ENCODE data around the gene GPR135. TPM values are rescaled to one million over a fixed set of nuclear protein-coding genes. Genes with fewer than 3 reads are reported as not detected.

The GPR135 gene, protein sequence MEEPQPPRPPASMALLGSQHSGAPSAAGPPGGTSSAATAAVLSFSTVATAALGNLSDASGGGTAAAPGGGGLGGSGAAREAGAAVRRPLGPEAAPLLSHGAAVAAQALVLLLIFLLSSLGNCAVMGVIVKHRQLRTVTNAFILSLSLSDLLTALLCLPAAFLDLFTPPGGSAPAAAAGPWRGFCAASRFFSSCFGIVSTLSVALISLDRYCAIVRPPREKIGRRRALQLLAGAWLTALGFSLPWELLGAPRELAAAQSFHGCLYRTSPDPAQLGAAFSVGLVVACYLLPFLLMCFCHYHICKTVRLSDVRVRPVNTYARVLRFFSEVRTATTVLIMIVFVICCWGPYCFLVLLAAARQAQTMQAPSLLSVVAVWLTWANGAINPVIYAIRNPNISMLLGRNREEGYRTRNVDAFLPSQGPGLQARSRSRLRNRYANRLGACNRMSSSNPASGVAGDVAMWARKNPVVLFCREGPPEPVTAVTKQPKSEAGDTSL
- 7.5 TPM for total RNA-seq
- long read RNA-seq, full-length matches to known transcripts = 3 of 7 reads
- long read RNA-seq, partial matches to known transcripts = 1 of 7 reads
- long read RNA-seq, other reads (novel, unspliced or antisense) = 3 of 7 reads

GRCh38 chr14:59465316-59466135, at the start of gene GPR135:
GPR135 (minus strand) TSS chr14:59465380; CDS start chr14:59465226, 154 bp downstream.
- no peak for DNase-seq (ENCODE audit: low spot score)

DNA sequence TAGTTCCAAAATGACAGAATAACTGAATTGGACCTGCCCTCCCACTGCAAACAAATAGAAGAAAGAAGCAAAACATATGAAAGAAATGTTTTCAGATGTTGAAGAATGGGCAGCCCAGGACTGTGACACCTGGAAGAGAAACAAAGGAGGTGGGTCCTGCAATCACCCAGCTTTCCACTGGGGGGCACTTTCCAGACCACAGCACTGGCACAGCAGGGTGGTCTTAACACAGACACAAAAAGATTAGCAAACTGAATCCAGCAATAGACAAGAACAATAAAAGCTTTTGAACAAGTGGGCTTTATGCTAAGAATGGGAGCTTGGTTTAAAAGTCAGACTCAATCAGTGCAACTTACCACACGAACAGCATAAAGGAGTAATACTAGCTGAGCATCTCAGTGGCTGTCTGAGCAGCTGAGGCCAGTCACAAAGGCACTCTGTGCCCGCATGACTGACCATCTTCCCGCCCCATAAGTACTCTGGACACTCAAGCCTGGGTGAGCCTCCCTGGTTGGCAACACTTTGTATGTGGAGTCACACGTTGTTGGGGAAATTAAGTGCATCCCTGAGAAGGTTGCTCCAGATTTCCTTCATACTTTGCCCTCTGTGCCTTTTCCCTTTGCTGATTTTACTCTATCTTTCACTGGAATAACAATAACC, 46.9 kb upstream of the GPR135 start:
- DNase-seq (ENCODE audit: low spot score) = no peak

- no peak for DNase-seq (ENCODE audit: low spot score)
Observed at GRCh38 chr14:59510966-59511365, 45.8 kb upstream of the GPR135 start.

- no peak for DNase-seq (ENCODE audit: low spot score)
Observed at GRCh38 chr14:59510001-59510400, 44.8 kb upstream of the GPR135 start.

DNA sequence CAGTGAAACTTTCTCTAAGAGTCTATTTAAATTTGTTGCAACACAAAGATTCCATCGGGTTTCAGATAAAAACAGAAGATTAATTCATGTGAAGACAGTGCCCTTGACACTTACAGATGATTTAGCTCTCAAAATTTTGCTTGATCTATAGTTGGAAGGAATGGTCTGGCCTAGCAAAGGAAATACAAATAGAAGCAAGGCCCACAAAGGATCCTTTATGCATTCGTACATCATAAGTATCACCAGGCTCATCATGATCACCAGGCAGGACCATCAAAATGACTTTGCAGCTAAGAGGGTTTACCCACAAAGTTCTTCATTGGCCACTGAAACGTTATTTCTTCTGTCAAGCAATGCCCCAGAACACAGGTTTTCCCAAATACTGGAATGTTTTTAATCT, 43.9 kb upstream of the GPR135 start:
- no peak for DNase-seq (ENCODE audit: low spot score)

DNA sequence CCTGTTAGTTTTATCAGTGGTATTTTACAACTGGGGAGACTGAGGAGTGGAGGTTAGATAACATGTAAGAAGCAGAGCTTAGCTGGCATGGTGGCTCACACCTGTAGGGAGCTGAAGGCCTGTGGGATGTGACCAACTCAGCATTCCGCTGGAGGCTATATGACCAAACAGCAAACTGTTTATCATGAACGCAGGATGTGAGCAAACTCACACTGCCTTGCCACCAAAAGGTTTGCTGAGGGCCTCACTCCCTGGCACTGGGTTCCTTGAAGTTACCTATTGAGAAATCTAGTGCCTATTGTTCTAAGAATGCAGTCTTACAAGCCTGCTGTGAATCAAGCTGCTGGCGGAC, 42.5 kb upstream of the GPR135 start:
- DNase-seq (ENCODE audit: low spot score) = no peak

DNA sequence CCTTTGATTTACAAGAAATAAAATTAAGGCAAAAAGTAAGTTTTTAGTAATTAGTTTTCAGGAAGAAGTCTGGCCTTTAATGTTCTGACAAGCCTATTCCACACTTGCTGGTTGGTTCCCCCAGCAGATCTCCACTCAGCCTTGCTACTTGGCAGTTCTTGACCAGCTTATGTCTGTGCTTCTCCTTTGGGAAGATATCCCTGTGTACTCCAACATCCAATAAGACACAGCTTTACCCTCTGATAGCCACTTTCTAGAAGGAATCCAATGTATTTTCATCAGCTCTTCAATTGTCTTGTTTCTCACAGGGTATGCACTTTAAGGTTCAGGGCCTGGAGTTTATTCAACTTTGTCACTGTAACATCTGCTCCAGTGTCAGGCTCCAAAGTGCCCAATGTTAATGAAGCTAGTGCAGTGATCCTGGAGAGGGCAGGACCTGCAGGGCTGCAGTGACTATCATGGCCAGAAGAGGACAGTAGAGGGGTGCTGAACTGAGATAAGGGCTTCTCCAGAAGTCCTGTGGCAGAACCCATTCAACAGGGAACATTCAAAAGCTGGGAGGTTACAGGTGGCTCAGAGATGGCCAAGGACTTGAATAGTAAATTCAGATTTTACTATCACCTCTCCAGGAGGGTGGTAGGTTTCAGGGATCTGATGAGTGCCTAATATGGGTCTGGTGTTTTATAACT, 42.0 kb upstream of the GPR135 start:
- DNase-seq (ENCODE audit: low spot score) = no peak

- no peak for DNase-seq (ENCODE audit: low spot score)
Observed at GRCh38 chr14:59503256-59503655, 38.1 kb upstream of the GPR135 start.

- no peak for DNase-seq (ENCODE audit: low spot score)
Observed at GRCh38 chr14:59500732-59501131, 35.6 kb upstream of the GPR135 start.

DNA sequence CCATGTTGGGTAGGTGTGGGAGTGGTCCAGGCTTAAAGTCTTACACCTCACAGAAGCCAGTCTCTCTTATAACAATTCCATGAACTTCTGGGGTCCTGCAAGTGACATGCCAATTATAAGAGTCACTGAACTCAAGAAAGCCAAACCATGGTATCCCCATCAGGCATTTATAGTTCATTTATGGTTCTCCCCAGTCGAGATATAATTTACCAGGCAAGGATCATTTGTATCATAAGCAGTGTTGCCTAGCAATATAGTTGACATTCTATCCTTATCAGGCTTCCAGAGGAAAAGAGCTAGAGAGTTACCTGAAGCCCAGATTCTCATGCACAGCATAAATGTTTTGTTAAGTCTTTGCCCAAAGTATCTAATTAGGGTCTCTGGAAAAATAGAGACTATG, 27.2 kb upstream of the GPR135 start:
- no peak for DNase-seq (ENCODE audit: low spot score)

DNA sequence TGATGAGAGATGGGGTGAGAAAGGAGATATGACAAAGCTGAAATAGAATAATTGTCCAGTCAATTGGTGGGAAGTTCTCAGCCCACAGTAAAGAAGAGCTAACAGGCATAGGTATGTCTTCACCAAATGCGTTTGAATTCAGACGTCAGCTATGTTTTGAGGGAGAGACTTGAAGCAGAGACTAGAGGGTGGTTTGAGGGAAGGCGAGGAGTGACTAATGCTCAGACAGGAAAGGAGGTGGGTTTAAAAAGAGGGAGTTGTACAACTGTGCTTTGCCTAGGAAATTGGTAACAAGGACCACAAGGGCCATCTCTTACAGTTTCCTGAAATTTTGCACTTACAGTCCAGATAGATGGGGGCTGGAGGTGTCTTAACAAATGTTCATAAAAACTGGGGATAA, 25.6 kb upstream of the GPR135 start:
- no peak for DNase-seq (ENCODE audit: low spot score)

DNA sequence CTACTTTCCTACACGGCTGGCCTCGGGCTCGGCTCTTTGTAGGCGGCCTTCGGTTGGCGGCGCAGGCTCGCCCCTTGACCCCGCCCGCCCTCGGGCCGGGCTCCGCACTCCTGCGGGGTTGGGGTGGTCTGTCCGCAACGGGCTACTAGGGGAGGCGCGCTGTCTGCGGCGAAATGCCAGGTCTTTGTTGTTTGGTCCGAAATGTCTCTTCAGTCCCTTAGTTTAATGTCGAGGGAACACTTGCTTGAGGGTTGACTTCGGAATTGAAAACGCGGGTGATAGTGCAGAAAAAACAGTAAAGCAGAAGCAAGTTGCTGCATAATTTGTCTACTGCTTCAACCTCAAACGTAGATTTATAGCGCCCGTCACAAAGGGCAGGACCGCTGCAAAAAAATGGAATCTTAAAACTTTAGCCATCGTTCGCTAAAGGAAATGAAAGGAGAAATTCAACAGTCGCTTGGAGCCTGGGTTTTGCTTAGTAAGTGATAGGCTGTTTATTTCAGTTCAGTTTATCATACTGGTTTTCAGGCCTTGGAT, 19.5 kb upstream of the GPR135 start:
- DNase-seq (ENCODE audit: low spot score) = no peak

DNA sequence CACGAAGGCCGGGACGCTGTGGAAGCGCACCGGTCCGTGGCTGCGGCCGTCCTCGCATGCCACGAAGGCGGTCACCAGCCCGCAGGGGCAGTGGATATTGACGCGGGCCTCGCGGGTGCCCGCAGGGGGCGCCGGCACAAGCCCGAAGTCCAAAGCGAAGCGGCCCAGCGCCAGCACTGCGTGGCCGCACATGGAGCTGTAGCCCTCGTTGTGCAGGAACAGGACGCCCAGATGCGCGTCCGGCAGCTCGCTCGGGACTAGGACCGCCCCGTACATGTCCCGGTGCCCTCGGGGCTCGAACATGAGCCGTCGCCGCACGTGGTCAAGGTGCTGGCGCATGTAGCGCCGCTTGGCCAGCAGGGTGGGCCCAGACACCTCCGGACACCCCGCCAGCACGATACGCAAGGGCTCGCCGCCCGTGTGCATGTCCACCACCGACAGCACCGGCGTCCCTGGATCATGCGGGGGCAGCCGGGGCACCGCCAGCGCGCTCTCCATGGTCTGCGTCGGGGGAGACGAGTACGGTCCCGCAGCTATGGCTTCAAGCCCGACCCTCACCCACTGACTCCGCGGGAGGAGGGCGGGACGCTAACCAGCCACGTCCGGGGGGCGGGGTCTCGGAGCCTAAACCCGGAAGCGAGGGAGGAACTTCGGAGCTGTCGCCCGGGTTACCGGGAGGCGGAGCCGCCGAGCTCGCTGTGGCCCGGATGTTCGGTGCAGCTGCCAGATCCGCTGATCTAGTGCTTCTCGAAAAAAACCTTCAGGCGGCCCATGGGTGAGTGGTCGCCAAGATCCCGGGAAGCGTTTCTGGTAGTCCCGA, 18.8 kb upstream of the GPR135 start, which contains the start of the genes JKAMP and L3HYPDH:
JKAMP (plus strand) TSS at position 699 of the 820 bp plus-strand sequence; CDS start at position 772, 73 bp downstream.
L3HYPDH (minus strand) TSS at position 590 of the 820 bp plus-strand sequence; CDS start at position 498, 92 bp downstream.
- peak; percentile 99 for DNase-seq (ENCODE audit: low spot score)

DNA sequence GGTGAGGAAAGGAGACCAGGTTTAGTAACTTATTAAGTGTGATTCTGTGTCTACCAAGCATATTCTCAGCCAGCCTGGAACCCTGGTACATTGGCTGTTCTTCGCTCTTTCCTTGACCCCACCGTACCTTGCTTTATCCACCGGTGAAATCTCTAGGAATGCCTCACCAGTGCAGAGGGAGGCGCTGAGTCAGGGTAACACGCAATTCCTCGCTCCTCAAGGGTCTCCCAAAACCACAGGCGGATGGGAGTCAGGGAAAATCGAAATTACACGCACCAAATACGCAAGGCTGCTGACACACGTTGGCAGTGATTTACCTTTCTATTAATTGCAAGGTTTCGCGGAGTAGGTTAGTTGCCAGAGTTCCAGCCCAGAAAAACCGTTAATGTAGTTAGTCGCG, 18.2 kb upstream of the GPR135 start:
- no peak for DNase-seq (ENCODE audit: low spot score)

DNA sequence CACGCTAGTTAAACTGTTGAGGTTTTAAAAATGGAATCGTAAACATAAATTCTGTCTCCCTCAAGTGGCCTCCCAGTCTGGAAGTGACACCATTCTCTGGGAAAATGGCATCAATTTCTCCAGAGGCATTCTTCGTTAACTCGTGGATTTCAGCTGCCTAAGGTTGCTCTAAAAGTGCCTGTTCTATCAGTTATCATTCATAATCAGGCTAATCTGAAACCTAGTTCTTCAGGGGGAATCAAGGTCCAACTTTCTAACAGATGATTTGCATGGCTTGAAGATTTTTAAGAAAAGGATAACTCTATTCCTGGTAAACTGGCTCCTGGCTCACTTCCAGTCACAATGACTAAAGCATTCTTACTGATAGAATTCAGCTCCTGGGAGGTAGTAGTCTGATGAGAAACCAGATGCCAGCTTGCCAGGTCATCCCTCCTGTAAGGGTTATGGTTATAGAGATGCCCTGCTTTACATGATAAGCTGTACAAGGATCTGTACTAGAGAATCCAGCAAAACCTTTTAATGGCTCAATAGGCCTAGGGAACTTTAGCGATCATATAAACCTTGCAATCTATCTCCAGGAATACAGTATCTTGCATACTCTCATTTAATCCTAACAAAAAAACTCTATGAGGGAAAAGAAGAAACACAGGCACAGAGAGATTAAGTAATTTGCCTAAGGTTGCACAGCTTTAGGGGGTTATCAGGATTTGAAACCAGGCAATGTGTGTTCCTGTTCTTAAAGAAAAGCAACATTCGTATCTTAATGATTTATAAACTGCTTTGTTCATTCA, 17.6 kb upstream of the GPR135 start:
- no peak for DNase-seq (ENCODE audit: low spot score)

DNA sequence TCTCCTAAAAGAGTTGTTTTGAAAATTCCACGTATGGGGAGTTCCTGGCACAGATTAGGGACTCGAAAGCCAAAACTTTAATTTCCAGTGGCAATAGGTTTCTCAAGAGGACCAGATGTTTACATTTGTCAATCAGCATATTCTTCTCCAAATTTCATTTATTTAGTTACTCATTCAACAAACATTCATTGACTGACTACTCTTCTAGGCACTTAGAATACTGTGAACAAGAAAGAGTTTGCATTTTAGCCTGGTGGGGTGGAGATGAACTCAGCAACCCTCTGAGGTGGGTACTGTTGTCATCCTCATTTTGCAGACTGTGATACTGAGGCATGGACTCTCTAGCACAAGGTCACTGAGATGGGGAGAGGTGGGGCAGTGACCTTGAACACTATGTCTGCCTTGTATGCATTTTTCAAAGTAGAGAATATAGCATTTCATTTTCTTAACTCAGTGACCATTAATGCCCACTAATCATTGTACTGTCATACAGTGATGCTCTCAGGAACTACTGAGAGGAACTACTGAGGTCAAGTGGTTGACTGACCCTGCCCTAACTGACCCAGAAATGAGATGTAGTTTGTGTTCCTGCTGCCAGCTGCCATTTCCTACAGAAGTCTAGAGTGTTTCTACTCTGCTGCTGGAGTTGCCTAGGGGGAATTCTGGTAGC, 16.8 kb upstream of the GPR135 start:
- no peak for DNase-seq (ENCODE audit: low spot score)

GRCh38 chr14:59481407-59481806, 16.2 kb upstream of the GPR135 start:
- no peak for DNase-seq (ENCODE audit: low spot score)

GRCh38 chr14:59480166-59480565, 15.0 kb upstream of the GPR135 start:
- DNase-seq (ENCODE audit: low spot score) = no peak
